Measurements from ENCODE around the gene ATG16L2.

ATG16L2 gene

GRCh38 chr11:72815110-72815618 lies 953 bp downstream of the ATG16L2 start:
- Histone ChIP-seq H3K36me3 (no peaks in the 10 kb centered on the region), H3K27me3 (no peaks in the 10 kb centered on the region), H3K4me1 (peaks cover 10% of the 10 kb centered on the region), H3K4me3 (ENCODE audit: low read depth, low read length) (peak overlapping the region; percentile 88), H3K9me3 (no peaks in the 10 kb centered on the region)
- no peak for TF ChIP-seq CTCF (IDR thresholded peaks at IDR 0.05; ENCODE audit: low read depth, low read length)
- no peak for DNase-seq

DNA sequence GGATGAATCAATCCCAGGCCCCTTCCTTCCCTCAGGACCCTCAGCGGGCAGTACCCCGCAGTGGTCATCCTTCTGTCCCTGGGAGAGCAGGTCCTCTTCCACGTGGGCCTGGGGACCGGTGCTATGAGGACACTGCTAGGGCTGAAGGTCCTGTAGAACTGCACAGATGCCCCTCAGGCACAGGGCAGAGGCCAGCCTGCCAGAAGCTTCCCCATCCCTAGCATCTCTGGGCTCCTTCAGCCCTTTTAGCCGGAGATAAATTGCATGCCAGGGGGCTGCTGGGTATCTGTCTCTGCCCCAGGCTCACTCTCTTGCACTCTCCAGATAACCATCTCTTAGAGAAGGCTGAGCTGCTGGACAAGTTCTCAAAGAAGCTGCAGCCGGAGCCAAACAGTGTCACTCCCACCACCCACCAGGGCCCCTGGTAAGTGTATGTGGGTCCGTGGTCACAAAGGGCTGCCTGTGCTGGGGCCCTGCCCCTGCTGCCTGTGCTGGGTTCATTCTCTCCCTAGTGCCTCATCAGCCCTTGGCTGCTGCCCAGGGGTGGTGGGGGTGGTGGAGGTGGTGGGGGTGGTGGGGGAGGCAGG lies 2.3 kb downstream of the ATG16L2 start:
- Histone ChIP-seq H3K27me3 (no peaks in the 10 kb centered on the region), H3K9me3 (no peaks in the 10 kb centered on the region), H3K36me3 (no peaks in the 10 kb centered on the region), H3K4me1 (peaks cover 10% of the 10 kb centered on the region), H3K4me3 (ENCODE audit: low read depth, low read length) (no peak overlapping the region)
- TF ChIP-seq CTCF (IDR thresholded peaks at IDR 0.05; ENCODE audit: low read depth, low read length), result no peak
- peak; percentile 54 for DNase-seq

GRCh38 chr11:72817966-72818365 lies 3.8 kb downstream of the ATG16L2 start:
- H3K27me3 ChIP-seq, result no peaks in the 10 kb centered on the region
- no peaks in the 10 kb centered on the region for H3K9me3 ChIP-seq
- peaks cover 10% of the 10 kb centered on the region for H3K4me1 ChIP-seq
- TF ChIP-seq CTCF (IDR thresholded peaks at IDR 0.05; ENCODE audit: low read depth, low read length), result no peak
- H3K36me3 ChIP-seq, result no peaks in the 10 kb centered on the region
- no peak overlapping the region for H3K4me3 ChIP-seq (ENCODE audit: low read depth, low read length)
- DNase-seq, result no peak

- no peaks in the 10 kb centered on the region for H3K9me3 ChIP-seq
- H3K36me3 ChIP-seq, result no peaks in the 10 kb centered on the region
- no peak overlapping the region for H3K4me3 ChIP-seq (ENCODE audit: low read depth, low read length)
- peaks cover 10% of the 10 kb centered on the region for H3K4me1 ChIP-seq
- no peaks in the 10 kb centered on the region for H3K27me3 ChIP-seq
- no peak for DNase-seq
- TF ChIP-seq CTCF (IDR thresholded peaks at IDR 0.05; ENCODE audit: low read depth, low read length), result no peak
Observed at GRCh38 chr11:72818971-72819370, 4.8 kb downstream of the ATG16L2 start.

- no peak for TF ChIP-seq CTCF (IDR thresholded peaks at IDR 0.05; ENCODE audit: low read depth, low read length)
Observed at GRCh38 chr11:72820439-72821139, 6.4 kb downstream of the ATG16L2 start.

More at GRCh38 chr11:72820439-72821139, 6.4 kb downstream of the ATG16L2 start:
- Histone ChIP-seq H3K4me1 (peaks cover 7% of the 10 kb centered on the region), H3K36me3 (no peaks in the 10 kb centered on the region), H3K4me3 (ENCODE audit: low read depth, low read length) (no peak overlapping the region), H3K27me3 (no peaks in the 10 kb centered on the region), H3K9me3 (no peaks in the 10 kb centered on the region)
- no peak for DNase-seq
